Ishikawa (cell line): Measurements from ENCODE around the gene NOL4L.

Experiments used
- CEBPB ChIP-seq: IDR thresholded peaks from 2 replicates; pipeline ENCODE4 v1.6.1; 2012
- EGR1 ChIP-seq: IDR thresholded peaks from 2 replicates; pipeline ENCODE4 v1.6.1; 2012
- EP300 ChIP-seq: IDR thresholded peaks from 2 replicates; pipeline ENCODE4 v1.6.1; 2012; ENCODE audit warnings: borderline replicate concordance
- FOXM1 ChIP-seq: IDR thresholded peaks from 2 replicates; pipeline ENCODE4 v1.6.1; 2012; ENCODE audit warnings: low read depth, borderline replicate concordance
- MAX ChIP-seq: IDR thresholded peaks from 2 replicates; pipeline ENCODE4 v1.6.1; 2012
- NFIC ChIP-seq: IDR thresholded peaks from 2 replicates; pipeline ENCODE4 v1.6.1; 2012
- RAD21 ChIP-seq: IDR thresholded peaks from 2 replicates; pipeline ENCODE4 v1.6.1; 2012; ENCODE audit warnings: low read depth
- TAF1 ChIP-seq: IDR thresholded peaks from 2 replicates; pipeline ENCODE4 v1.6.1; 2012; ENCODE audit warnings: low read depth, mild to moderate bottlenecking
- TCF12 ChIP-seq: IDR thresholded peaks from 2 replicates; pipeline ENCODE4 v1.6.1; 2012; ENCODE audit warnings: low read depth
- TEAD4 ChIP-seq: IDR thresholded peaks from 2 replicates; pipeline ENCODE4 v1.6.1; 2012
- ZBTB7A ChIP-seq: IDR thresholded peaks from 2 replicates; pipeline ENCODE4 v1.6.1; 2012; ENCODE audit warnings: low read depth
- TF ChIP-seq, protein P1 (sequence below): IDR thresholded peaks from 2 replicates; pipeline ENCODE4 v1.6.1; 2012; ENCODE audit warnings: low read depth, mild to moderate bottlenecking
- TF ChIP-seq, protein P2 (sequence below): IDR thresholded peaks from 2 replicates; pipeline ENCODE4 v1.6.1; 2012

DNA sequence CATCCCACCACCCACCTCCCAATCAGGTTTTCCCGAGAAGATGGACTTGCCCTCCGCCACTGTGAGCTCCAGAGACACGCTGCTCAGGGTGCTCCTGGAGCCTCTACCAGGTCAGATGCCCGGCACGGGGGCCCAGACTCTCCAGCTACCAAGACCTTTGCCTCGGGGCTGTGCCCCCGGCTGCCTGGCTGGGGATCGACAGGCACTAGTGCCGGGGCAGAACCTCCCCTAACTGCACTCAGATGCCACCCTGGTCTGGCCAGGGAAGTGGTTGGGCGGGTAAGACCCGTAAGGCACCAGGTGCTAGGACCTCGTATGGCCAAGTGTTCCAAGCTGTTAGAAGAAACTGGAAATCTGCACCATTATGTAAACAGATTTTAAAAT is 126.3 kb downstream of the NOL4L start:
- no peak for TF ChIP-seq MAX
- TF ChIP-seq TCF12: no peak
- TF ChIP-seq EP300: no peak
- TF ChIP-seq TEAD4: no peak
- no peak for TF ChIP-seq FOXM1
- TF ChIP-seq, protein P1, sequence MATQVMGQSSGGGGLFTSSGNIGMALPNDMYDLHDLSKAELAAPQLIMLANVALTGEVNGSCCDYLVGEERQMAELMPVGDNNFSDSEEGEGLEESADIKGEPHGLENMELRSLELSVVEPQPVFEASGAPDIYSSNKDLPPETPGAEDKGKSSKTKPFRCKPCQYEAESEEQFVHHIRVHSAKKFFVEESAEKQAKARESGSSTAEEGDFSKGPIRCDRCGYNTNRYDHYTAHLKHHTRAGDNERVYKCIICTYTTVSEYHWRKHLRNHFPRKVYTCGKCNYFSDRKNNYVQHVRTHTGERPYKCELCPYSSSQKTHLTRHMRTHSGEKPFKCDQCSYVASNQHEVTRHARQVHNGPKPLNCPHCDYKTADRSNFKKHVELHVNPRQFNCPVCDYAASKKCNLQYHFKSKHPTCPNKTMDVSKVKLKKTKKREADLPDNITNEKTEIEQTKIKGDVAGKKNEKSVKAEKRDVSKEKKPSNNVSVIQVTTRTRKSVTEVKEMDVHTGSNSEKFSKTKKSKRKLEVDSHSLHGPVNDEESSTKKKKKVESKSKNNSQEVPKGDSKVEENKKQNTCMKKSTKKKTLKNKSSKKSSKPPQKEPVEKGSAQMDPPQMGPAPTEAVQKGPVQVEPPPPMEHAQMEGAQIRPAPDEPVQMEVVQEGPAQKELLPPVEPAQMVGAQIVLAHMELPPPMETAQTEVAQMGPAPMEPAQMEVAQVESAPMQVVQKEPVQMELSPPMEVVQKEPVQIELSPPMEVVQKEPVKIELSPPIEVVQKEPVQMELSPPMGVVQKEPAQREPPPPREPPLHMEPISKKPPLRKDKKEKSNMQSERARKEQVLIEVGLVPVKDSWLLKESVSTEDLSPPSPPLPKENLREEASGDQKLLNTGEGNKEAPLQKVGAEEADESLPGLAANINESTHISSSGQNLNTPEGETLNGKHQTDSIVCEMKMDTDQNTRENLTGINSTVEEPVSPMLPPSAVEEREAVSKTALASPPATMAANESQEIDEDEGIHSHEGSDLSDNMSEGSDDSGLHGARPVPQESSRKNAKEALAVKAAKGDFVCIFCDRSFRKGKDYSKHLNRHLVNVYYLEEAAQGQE: no peak
- TF ChIP-seq, protein P2, sequence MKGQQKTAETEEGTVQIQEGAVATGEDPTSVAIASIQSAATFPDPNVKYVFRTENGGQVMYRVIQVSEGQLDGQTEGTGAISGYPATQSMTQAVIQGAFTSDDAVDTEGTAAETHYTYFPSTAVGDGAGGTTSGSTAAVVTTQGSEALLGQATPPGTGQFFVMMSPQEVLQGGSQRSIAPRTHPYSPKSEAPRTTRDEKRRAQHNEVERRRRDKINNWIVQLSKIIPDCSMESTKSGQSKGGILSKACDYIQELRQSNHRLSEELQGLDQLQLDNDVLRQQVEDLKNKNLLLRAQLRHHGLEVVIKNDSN: no peak
- no peak for TF ChIP-seq EGR1
- no peak for TF ChIP-seq NFIC
- TF ChIP-seq TAF1: no peak
- no peak for TF ChIP-seq ZBTB7A
- TF ChIP-seq CEBPB: no peak
- no peak for TF ChIP-seq RAD21
